Tibial artery (tissue), 4 donors: ENCODE measurements around the gene UBE2F.

Source experiments
- DNase-seq, 2 donors: peaks; one replicate each; pipeline ENCODE4 v3.0.0-alpha.2; 2019
- H3K27ac ChIP-seq, 2 donors: fragments of 200-600 bp; sonication (generic) in 1 of 2; 1 replicate in 1 of 2; 2 replicates in 1 of 2; pipeline ENCODE4 v1.5.1; 2018 to 2019; ENCODE audit warnings: mild to moderate bottlenecking in 1 of 2
- H3K27me3 ChIP-seq, 2 donors: fragments of 200-600 bp; sonication (generic) in 1 of 2; one replicate each; pipeline versions ENCODE4 v1.5.1 to v1.6.0; 2016 to 2019
- H3K36me3 ChIP-seq, 3 donors: fragments of 200-600 bp; sonication (generic) in 2 of 3; one replicate each; pipeline ENCODE4 v1.5.1; 2016 to 2019; ENCODE audit warnings: mild to moderate bottlenecking in 2 of 3
- H3K4me1 ChIP-seq, 4 donors: fragments of 200-600 bp; sonication (generic) in 2 of 4; 1 replicate in 3 of 4; 2 replicates in 1 of 4; pipeline ENCODE4 v1.5.1; 2016 to 2019
- H3K4me3 ChIP-seq, 2 donors: fragments of 200-600 bp; sonication (generic) in 1 of 2; 1 replicate in 1 of 2; 2 replicates in 1 of 2; pipeline ENCODE4 v1.5.1; 2018 to 2019; ENCODE audit warnings: mild to moderate bottlenecking in 2 of 2
- H3K9me3 ChIP-seq, 3 donors: fragments of 200-600 bp; sonication (generic) in 1 of 3; one replicate each; pipeline ENCODE4 v1.5.1; 2016 to 2019
- intact Hi-C: fragments of 100-400 bp; cut with DNase I; formaldehyde crosslinking; loops from one replicate; pipeline ENCODE4 v1.15.0; 2023; ENCODE audit warnings: low total_unique reads
- TF ChIP-seq, protein P1 (sequence below), 2 experiments: fragments of 200-600 bp in 1 of 2; fragments of 450-650 bp in 1 of 2; IDR thresholded peaks; one replicate each; pipeline ENCODE4 v1.5.1; 2017 to 2019; ENCODE audit warnings: antibody characterized with exemption in 2 of 2, mild to moderate bottlenecking in 1 of 2, moderate library complexity in 1 of 2

The UBE2F gene

DNA sequence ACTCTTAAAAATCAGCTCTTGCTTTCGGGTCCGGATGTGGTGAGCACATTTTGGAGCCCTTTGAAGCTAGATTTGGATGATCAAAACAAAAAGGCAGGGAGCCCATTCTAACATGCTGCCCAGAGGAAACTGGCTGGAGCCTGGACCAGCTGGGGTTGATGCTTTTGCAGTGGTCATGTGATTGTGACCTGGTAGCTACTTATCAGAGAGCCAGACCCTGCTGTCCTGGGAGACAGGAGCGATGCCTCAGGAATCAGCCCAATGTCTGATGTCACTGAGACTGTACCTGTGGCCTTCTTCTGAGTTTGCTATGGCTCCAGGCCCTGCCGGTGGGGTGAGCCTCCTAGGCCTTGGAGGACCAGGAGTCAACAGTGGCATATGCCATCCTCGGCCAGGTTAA lies 75.3 kb downstream of the UBE2F start:
- H3K27ac ChIP-seq = no peak overlapping the region
- H3K4me1 ChIP-seq = no peaks in the 10 kb centered on the region
- no peak for DNase-seq
- H3K9me3 ChIP-seq = no peaks in the 10 kb centered on the region
- intact Hi-C loops = no loop called here
- TF ChIP-seq, protein P1, sequence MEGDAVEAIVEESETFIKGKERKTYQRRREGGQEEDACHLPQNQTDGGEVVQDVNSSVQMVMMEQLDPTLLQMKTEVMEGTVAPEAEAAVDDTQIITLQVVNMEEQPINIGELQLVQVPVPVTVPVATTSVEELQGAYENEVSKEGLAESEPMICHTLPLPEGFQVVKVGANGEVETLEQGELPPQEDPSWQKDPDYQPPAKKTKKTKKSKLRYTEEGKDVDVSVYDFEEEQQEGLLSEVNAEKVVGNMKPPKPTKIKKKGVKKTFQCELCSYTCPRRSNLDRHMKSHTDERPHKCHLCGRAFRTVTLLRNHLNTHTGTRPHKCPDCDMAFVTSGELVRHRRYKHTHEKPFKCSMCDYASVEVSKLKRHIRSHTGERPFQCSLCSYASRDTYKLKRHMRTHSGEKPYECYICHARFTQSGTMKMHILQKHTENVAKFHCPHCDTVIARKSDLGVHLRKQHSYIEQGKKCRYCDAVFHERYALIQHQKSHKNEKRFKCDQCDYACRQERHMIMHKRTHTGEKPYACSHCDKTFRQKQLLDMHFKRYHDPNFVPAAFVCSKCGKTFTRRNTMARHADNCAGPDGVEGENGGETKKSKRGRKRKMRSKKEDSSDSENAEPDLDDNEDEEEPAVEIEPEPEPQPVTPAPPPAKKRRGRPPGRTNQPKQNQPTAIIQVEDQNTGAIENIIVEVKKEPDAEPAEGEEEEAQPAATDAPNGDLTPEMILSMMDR (IDR thresholded peaks at IDR 0.05) = no peak
- no peak overlapping the region for H3K4me3 ChIP-seq
- H3K27me3 ChIP-seq = no peaks in the 10 kb centered on the region
- peaks cover 48 to 81% (median 79%) of the 10 kb centered on the region in 3 donors for H3K36me3 ChIP-seq

DNA sequence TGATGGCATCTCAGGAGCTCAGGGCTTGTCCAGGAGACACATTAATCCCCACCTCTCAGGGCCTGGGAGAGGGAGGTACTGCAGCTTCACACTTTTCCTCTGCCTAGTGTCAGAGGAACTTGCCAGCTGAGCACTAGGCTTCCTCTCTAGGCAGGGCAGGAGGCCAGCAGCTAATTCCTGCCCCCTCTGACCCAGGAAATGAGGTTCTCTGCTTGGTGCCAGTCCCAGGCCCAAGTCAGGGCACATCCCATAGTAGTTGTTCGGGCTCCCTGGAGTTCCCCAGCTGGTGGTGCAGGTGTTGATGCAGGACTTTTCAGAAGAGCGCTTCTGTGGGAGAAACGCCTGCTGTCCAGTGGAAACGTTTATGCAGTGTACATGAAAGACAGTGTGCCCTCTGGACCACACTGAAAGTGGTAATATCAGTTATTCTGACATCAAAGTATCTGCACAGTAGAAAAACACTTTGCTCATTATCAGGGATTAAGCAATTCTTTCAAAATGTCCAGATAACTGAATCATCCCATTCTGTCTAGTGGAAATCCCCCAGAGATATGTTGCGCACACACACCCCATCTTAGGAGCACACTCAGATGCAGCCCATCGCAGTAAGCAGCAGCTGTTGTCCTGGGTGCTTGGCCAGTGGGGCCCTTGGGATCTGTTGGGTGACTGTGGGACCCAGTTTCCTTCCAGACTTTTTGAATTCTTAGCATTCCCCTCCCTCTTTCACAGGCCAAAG lies 76.2 kb downstream of the UBE2F start:
- no peaks in the 10 kb centered on the region for H3K4me1 ChIP-seq
- no peak overlapping the region for H3K4me3 ChIP-seq
- TF ChIP-seq, protein P1 (IDR thresholded peaks at IDR 0.05) = no peak
- H3K36me3 ChIP-seq = peaks cover 41 to 71% (median 70%) of the 10 kb centered on the region in 3 donors
- no peak overlapping the region for H3K27ac ChIP-seq
- no peaks in the 10 kb centered on the region for H3K9me3 ChIP-seq
- no peaks in the 10 kb centered on the region for H3K27me3 ChIP-seq
- DNase-seq = no peak
- intact Hi-C loops = no loop called here

DNA sequence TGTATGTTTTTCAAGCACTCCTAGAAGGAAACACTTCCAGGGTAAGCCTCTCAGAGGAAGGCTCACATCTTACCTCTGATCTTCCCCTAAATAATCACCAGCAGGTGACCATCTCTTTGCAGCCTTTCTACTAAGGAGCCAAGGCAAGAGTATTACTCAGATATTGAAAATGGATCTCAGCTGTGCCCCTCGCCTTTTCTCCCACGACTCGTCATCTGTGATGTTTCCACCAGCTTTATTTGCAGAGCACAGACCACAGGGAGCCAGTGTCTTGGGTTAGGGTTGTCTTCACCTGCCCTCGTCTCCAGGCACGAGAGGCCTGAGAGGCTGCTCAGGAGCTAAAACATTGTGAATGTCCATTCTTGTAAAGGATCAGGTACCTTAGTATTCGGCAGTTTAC lies 77.0 kb downstream of the UBE2F start:
- no peak overlapping the region for H3K4me3 ChIP-seq
- no peaks in the 10 kb centered on the region for H3K27me3 ChIP-seq
- H3K9me3 ChIP-seq = peaks cover 0 to 4% (median 0%) of the 10 kb centered on the region in 3 donors
- H3K36me3 ChIP-seq = peaks cover 36 to 63% (median 62%) of the 10 kb centered on the region in 3 donors
- TF ChIP-seq, protein P1 (IDR thresholded peaks at IDR 0.05) = no peak
- no peaks in the 10 kb centered on the region for H3K4me1 ChIP-seq
- intact Hi-C loops = no loop called here
- no peak for DNase-seq
- no peak overlapping the region for H3K27ac ChIP-seq

DNA sequence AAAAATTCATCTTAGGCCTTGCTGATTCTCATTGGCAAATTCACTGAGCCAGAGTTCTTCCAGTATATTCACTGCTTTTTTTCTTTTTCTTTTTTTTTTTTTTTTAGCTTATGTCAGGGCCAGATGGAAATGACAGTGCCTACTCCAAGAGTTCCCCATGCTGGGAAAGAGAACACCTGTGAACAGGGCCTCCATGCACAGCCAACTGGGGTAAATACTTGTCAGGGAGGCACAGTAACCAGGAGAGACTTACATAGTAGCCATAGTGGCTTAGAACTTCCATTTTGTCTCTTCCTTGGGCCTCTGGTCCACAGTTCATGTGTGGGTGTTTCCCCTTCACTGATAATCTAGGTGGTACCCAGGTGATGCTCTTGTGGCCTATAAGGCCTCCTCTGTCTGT lies 78.8 kb downstream of the UBE2F start:
- H3K4me3 ChIP-seq = no peak overlapping the region
- intact Hi-C loops = no loop called here
- no peak overlapping the region for H3K27ac ChIP-seq
- no peak for DNase-seq
- H3K27me3 ChIP-seq = no peaks in the 10 kb centered on the region
- peaks cover 36 to 47% (median 46%) of the 10 kb centered on the region in 3 donors for H3K36me3 ChIP-seq
- TF ChIP-seq, protein P1 (IDR thresholded peaks at IDR 0.05) = no peak
- no peaks in the 10 kb centered on the region for H3K4me1 ChIP-seq
- H3K9me3 ChIP-seq = peaks cover 0 to 4% (median 0%) of the 10 kb centered on the region in 3 donors

DNA sequence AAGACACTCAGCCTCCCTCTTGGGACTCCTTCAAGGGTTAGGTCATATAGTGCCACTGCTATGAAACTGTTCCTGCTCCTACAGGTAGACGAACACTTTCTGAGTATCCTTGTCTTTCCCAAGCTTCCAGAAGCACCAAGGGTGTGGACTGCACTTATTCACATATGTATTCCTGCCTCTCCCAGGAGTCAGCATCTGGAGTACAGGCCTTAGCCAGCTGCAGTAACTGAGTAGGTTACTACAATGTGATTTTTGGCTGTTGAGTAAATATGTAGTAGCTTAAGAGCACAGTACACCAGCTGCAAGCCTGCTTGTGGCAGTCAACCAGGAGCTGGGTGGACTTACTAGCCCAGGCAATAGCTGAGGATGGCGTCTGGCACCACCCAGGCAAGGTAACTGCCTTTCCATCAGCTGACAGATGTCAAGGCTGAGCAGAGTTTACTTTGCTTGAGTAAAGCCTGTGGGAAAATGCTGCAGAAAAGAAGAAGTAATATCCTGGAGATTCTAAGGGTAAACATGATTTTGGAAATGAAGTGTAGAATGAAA lies 80.0 kb downstream of the UBE2F start:
- no peaks in the 10 kb centered on the region for H3K4me1 ChIP-seq
- TF ChIP-seq, protein P1 (IDR thresholded peaks at IDR 0.05) = no peak
- H3K4me3 ChIP-seq = no peak overlapping the region
- DNase-seq = no peak
- H3K9me3 ChIP-seq = peaks cover 0 to 4% (median 0%) of the 10 kb centered on the region in 3 donors
- intact Hi-C loops = no loop called here
- no peaks in the 10 kb centered on the region for H3K27me3 ChIP-seq
- H3K36me3 ChIP-seq = peaks cover 27 to 35% (median 34%) of the 10 kb centered on the region in 3 donors
- H3K27ac ChIP-seq = no peak overlapping the region
